ENCODE results near the gene PTPRO.

The PTPRO gene

GRCh38 chr12:15322164-15323061 is at the start of gene PTPRO:
PTPRO (plus strand) TSS chr12:15322508.
- DNase-seq, result no peak

GRCh38 chr12:15273896-15274295 is 48.4 kb upstream of the PTPRO start:
- DNase-seq, result no peak

- no peak for DNase-seq
Measured at GRCh38 chr12:15274561-15274967, 47.7 kb upstream of the PTPRO start.

- DNase-seq, result no peak
Measured at GRCh38 chr12:15276088-15276698, 46.1 kb upstream of the PTPRO start.

DNA sequence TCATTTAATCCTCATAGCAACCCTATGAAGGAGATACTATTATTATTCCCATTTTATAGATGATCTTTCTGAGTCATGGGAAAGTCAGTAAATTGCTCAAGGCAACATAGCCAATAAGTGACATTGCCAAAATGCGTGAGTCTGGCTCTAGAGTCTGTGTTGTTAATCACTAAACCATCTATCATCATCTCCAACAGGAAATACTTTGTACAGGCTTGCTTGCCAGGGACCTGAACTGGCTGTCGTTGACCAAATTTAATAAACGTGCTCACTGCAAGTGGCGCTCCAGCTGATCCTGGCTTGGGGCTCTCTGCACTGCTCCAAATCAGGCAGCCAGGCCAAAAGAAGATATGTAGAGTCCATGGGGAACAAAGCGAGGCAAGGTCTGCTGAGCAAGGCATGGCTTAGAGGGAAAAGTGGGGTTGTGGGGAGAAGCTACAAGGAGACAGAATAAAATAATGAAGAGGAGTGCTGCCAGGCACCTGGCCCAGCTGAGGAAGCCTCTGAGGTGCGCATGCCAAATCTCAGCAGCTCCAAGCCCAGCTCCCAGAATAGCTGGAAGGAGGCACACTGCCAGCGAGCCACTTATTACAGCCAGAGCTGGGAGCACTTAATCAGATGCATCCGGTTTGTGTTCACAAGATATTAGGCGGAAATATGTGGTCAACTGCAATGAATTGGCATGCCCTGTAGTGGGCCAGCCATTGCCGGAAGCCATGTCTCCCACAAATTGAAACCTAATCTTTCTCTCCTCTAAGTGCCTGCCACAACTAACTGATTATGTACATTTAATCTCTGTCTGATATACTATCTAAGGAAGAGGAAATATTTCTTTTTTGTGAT is 43.3 kb upstream of the PTPRO start:
- DNase-seq, result no peak

GRCh38 chr12:15280930-15281329 is 41.4 kb upstream of the PTPRO start:
- no peak for DNase-seq

DNA sequence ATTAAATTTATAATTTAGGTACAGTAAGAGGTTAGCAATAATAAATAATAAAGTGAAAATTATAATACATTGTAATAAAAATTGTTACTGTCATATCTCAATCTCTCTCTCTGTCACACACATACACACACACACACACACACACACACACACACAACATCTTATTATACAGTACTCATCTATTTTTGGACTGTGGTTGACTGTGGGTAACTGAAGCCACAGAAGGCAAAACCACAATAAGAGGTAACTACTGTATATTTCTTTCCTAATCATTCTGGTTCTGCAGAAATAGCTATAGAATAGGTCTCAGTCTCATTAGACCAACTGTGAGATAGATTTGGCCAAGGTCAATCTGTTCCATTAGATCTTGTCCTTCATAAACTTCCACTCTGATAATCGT is 33.1 kb upstream of the PTPRO start:
- DNase-seq, result no peak

DNA sequence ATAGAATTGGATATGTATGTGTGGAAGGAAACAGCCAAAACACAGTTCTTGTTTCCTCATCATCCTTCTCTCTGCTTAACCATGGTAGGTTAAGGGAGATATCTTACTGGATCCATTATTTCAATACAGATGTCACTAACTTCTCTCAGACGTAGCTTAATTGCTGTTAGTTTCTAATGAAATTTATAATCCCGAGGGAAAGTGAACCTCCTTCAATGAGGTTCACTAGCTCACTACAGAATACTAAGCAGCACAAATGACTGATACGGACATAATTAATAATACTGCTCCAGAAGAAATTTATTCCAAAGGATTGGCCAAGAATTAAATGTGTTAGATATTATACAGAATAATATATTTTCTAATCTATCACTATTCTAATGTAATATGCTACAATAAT is 28.6 kb upstream of the PTPRO start:
- DNase-seq, result no peak

DNA sequence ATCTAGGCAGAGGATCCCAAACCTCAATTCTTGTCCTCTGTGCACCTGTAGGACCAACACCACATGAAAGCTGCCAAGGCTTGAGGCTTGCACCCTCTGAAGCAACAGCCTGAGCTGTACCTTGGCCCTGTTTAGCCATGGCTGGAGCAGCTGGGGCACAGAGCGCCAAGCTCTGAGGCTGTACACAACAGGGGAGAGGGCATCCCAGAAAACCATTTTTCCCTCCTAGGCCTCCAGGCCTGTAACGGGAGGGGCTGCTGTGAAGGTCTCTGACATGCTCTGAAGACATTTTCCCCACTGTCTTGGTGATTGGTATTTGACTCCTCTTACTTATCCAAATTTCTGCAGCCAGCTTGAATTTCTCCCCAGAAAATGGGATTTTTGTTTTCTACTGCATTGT is 22.4 kb upstream of the PTPRO start:
- no peak for DNase-seq

- no peak for DNase-seq
Measured at GRCh38 chr12:15304296-15304695, 18.0 kb upstream of the PTPRO start.

DNA sequence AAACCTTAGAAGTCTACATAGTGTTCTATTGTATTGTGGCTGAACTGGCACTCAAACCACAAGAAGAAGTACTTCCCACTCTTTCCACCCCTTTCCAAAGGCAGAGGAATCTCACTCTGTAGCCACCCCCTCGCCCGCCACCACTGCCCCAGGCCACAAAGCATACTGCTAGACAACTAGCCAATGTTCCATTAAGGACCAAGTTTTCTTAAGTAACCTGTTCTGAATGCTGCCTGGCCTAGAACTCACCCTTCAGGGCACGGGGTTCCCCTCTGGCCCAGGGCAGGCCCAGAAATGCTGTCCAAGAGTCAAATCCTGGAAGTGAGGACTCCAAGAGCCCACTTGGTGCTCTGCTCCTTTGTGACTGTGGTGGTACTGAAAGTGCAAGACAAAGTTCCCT is 15.7 kb upstream of the PTPRO start:
- DNase-seq, result no peak

- no peak for DNase-seq
Measured at GRCh38 chr12:15307079-15307478, 15.2 kb upstream of the PTPRO start.

DNA sequence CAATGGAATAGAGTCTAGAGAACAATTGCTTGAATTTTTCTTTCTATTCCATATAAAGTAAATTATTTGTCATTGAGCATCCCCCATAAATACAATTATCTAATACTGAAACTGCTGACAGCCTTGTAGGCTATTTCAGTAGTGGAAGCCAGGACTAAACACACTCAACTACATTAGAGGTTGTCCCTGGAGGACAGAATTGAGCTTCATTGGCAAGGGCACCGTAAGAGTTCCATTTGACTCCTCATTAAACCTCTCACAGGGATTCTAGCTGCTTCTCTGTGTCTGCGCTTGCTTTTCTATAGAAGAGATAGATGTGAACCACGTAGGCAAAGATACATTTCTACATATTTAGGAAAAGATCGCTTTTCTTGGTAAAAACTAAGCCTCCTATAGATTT is 3.5 kb upstream of the PTPRO start:
- no peak for DNase-seq

DNA sequence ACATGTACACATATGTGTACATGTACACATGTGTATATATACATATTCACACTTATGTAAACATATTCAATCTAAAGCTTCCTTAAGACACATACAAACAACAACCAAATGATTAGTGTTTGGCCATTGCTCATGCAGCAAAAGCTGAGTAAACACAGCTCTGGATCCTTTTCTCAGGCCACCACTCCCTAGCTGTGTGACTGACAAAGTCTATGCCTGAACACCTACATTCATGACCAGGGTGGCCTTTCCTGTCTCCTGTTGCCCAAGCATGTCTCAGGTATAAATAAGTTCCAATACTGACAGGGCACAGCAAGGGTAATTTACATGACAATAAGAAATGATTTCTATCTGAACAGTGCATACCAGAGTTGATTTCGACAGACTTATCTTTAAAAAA is 1.4 kb upstream of the PTPRO start:
- DNase-seq, result no peak

DNA sequence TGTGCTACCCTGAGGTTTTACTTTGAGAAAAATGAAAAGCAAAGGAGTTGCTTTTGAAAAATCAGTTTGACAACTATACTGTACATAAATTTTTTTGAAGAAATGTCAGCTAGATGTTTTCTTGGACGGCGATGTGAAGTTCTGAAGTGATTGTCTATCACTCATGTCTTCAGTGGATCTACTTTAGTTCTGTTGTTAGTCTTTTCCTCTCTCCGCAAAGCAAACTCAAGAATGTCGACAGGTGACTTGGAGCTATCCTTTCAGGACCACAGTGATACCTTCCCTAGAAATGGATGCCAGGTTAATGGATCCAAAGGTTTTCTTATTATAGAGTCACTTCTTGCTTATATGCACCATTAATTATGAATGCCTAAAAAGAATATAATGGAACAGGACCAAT is 1.2 kb downstream of the PTPRO start:
- DNase-seq, result no peak

GRCh38 chr12:15329891-15330290 is 7.6 kb downstream of the PTPRO start:
- no peak for DNase-seq

GRCh38 chr12:15334225-15334624 is 11.9 kb downstream of the PTPRO start:
- DNase-seq, result no peak

GRCh38 chr12:15335959-15336358 is 13.7 kb downstream of the PTPRO start:
- no peak for DNase-seq

GRCh38 chr12:15336768-15337553 is 14.7 kb downstream of the PTPRO start:
- DNase-seq, result no peak

DNA sequence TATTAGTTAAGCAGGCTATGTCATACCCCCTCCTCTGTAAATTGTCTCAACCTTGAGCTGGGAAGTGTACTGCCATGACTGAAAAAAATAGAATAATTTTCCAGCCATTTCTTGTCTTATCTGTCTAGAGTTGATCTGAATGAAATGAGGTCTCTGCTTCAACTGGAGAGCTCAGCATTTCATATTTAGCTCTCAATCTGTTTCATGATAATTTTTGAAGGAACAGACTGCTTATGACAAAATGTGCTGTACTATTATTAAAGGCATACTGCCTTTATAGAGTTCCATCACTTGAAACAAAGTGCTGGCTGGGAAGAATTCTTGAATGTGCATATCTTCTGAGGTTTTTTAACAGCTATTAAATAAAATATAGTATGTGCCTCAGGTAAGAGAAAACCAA is 19.1 kb downstream of the PTPRO start:
- no peak for DNase-seq

- no peak for DNase-seq
Measured at GRCh38 chr12:15344561-15344960, 22.3 kb downstream of the PTPRO start.

- no peak for DNase-seq
Measured at GRCh38 chr12:15346488-15346887, 24.2 kb downstream of the PTPRO start.

DNA sequence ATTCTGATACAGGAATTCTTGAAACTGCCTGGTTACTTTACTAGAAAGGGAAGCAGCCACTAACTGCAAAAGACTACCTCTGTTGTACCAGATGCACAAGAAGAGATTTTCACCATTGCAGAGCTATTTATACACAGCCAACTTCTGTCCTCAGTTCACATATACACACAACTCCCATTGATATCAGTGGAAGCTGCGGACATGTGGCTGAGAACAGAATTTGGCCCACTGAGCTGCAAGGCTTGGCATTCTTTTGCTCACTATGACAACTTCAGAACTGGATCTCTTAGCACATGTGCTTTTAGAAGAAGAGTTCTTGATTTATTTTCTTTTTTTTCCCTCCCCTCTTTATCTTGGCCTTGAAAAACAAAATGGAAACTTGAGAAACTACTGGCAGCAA is 28.3 kb downstream of the PTPRO start:
- no peak for DNase-seq
